ENCODE data around the gene PAIP2. TPM values are rescaled to one million over a fixed set of nuclear protein-coding genes. Genes with fewer than 3 reads are reported as not detected.

The PAIP2 gene
- total RNA-seq, 1 experiment from 2014 or later = 108 TPM

DNA sequence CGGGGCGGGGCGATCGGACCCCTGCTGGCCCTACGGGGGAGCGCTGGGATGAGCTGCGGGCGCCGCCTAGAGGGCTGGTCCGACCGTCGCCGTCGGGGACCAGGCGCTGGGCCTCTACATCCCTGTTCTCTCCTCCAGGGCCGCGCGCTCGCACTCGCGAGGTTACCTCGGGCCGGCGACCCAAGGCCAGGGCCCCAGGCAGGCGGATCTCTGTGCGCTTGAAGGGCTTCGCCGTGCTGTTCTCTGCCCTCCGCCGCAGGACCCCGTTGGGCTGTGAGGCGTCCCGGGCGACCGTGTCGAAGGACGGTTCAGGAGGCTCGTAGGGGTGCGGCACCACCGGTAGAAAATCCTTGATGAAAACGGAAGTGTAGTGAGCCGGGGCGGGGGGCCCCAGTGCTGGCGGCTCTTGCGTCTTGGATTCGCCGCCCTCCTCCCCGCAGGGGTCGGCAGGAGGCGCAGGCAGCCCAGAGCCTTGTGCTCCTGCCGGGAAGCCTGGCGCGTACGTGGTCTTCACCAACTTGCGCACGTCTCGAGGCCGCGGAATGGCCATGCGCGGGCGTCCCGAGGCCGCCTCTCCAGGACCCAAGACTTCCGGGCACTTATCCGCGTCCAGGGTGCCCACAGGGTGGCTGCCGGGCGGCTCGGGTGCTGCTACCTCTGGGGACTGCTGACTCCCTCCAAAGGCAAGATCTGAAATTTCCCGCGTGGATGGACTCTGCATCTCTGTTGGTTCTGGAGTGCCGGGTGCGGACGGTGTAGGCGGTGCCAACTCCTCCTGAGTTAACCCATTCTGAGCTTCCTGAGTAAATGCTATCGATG lies 51.2 kb downstream of the PAIP2 start (continued):
- peak; percentile 84 for TF ChIP-seq ZFX (IDR thresholded peaks at IDR 0.05)
- peak; percentile 65 for TF ChIP-seq YY1 (IDR thresholded peaks at IDR 0.05; ENCODE audit: extremely low read depth, insufficient replicate concordance, low read depth, low read length)
- TF ChIP-seq EZH2phosphoT487 (IDR thresholded peaks at IDR 0.05; ENCODE audit: borderline replicate concordance) = no peak
- no peak for TF ChIP-seq ZNF274 (IDR thresholded peaks at IDR 0.05; ENCODE audit: low read depth, low read length)

DNA sequence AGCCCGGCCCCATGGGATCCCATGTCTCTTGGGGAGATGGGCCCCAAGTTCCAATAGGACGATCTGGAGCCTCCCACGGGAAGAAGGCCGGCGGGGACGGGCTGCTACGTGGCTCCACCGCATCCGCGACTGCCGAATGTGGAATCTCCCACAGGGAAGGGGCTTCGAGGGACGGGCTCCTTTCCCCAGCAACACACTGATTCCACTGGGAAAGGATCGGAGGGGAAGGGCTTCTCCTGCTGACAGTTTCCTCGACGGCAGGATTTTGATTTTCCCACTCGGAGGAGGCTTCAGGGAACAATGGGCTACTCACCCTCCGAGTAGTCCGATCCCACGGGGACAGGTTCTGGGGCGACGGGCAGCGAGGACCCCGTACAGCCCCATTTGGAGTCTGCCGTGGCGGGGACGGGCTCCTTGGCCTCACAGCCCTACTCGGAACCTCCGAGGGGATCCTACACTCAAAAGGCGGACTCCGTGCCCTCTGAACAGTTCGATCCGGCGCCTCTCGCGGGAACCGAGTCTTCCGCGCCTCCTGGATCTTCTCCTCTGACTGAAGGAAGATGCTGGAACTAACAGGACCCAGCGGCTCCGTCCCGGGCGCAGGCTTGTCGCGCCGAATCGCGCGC lies 52.0 kb downstream of the PAIP2 start:
- RAD21 ChIA-PET (ENCODE audit: low non-redundant PET in 1 of 2, low total read pairs in 2 of 2, uncharacterized antibody in 2 of 2, unreplicated experiment in 2 of 2) = no interaction called here
- Histone ChIP-seq H3K9ac (ENCODE audit: low read length) (peak overlapping the region; percentile 89), H3K36me3 (ENCODE audit: control insufficient read depth in 1 of 2, insufficient read depth in 2 of 2, low read length in 2 of 2) (no peaks in the 10 kb centered on the region), H3K9me2 (ENCODE audit: insufficient read depth) (no peaks in the 10 kb centered on the region), H3K9me3 (ENCODE audit: control insufficient read depth in 1 of 2, insufficient read depth in 1 of 2, low read depth in 1 of 2, low read length in 2 of 2) (no peaks in the 10 kb centered on the region), H3K27me3 (ENCODE audit: insufficient read depth, low read length) (no peaks in the 10 kb centered on the region), H3K4me2 (ENCODE audit: low read length) (peak overlapping the region; percentile 87), H3K4me1 (ENCODE audit: control insufficient read depth in 1 of 2, insufficient read depth in 2 of 2, low read length in 2 of 2) (peaks cover 15 to 52% of the 10 kb centered on the region in 2 experiments), H2AFZ (ENCODE audit: low read depth, low read length, poor library complexity, severe bottlenecking) (no peak overlapping the region), H3K4me3 (replicated peaks in 1 of 2; ENCODE audit: low read depth in 1 of 2, low read length in 2 of 2) (peak overlapping the region; percentile 65 to 79), H3K27ac (ENCODE audit: low read depth, low read length) (peak overlapping the region; percentile 82), H4K20me1 (ENCODE audit: insufficient read depth) (no peaks in the 10 kb centered on the region), H3K79me2 (ENCODE audit: insufficient read depth, low read length) (peaks cover 8% of the 10 kb centered on the region; the same call in 1 of the 2 replicates)
- TF ChIP-seq POLR2A (IDR thresholded peaks at IDR 0.05; ENCODE audit: borderline replicate concordance, extremely low read depth, insufficient read depth, insufficient read length) (no peak), ZNF274 (IDR thresholded peaks at IDR 0.05; ENCODE audit: low read depth, low read length) (no peak), CBX3 (IDR thresholded peaks at IDR 0.05; ENCODE audit: low read depth) (no peak)
- no peak for ATAC-seq
- intact Hi-C loops (cut with micrococcal nuclease) = loop anchor here (2.0 to 5.0 kb wide), 3 partner anchors 101 to 816 kb away; partner anchors contain the start of genes HSPA9 and MATR3
- POLR2A ChIA-PET = no interaction called here
- BruUV-seq (replicated peaks) = no TSS peak
- DNase-seq (ENCODE audit: low read depth, low spot score) = no peak
- CTCF ChIA-PET = interaction anchor here (0.8 to 3.2 kb wide), 2 partner anchors 9 to 10 kb away, joined by 4 to 10 read pairs; partner anchors contain the start of gene SPATA24

Measured in HCT116 (cell line).